Stimulated activated memory B cell treated with anti-CD40 and anti-IgM and Interleukin-4, amounts not matched to agents 10 μg/mL and 1 μg/mL and 100 μg/mL, for 72 hours (primary cell): Measurements from ENCODE around the gene GHR.
"Not testable (repeated sequence)": the region's sequence is repeated elsewhere in the genome, so short reads cannot be mapped to it uniquely, and the experiment has no call there.

Experiments
- ATAC-seq: fragments of 150-1000 bp; cut with Tn5 transposase; 2 replicates; pipeline ENCODE4 v1.10.0; 2021
- H3K27ac Mint-ChIP-seq: one replicate; pipeline ENCODE4 v1.8.0; 2022; ENCODE audit warnings: mild to moderate bottlenecking, mixed read lengths
- H3K27me3 Mint-ChIP-seq: one replicate; pipeline ENCODE4 v1.8.0; 2022; ENCODE audit warnings: mixed read lengths
- H3K36me3 Mint-ChIP-seq: one replicate; pipeline ENCODE4 v1.8.0; 2022; ENCODE audit warnings: mixed read lengths
- H3K4me1 Mint-ChIP-seq: one replicate; pipeline ENCODE4 v1.8.0; 2022; ENCODE audit warnings: mixed read lengths
- H3K4me3 Mint-ChIP-seq: one replicate; pipeline ENCODE4 v1.8.0; 2022; ENCODE audit warnings: mild to moderate bottlenecking, moderate library complexity, mixed read lengths
- H3K9me3 Mint-ChIP-seq: one replicate; pipeline ENCODE4 v1.8.0; 2022; ENCODE audit warnings: mixed read lengths

GHR gene

DNA sequence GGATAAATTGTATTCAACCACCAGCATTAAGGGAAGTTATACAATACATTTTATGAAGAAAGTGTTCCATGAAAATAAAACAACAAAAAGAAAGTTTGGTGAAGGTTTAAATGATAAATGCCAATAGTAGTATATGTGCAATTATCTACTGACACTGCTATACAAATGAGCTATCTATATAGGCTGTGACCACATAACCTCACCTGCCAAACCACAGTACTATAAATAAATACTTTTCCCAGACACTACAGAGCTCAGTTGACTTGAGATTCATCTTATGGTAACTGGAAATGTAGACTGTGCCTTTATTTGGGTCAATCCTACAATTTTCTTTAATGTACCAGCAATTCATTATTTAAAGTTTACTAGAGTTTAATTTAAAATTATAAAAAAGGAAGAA lies 252.4 kb downstream of the GHR start:
- no peaks in the 10 kb centered on the region for H3K27me3 Mint-ChIP-seq
- H3K4me3 Mint-ChIP-seq, result no peak overlapping the region
- peaks cover 4% of the 10 kb centered on the region for H3K9me3 Mint-ChIP-seq
- H3K27ac Mint-ChIP-seq, result no peak overlapping the region
- no peak for ATAC-seq
- no peaks in the 10 kb centered on the region for H3K4me1 Mint-ChIP-seq
- no peaks in the 10 kb centered on the region for H3K36me3 Mint-ChIP-seq

DNA sequence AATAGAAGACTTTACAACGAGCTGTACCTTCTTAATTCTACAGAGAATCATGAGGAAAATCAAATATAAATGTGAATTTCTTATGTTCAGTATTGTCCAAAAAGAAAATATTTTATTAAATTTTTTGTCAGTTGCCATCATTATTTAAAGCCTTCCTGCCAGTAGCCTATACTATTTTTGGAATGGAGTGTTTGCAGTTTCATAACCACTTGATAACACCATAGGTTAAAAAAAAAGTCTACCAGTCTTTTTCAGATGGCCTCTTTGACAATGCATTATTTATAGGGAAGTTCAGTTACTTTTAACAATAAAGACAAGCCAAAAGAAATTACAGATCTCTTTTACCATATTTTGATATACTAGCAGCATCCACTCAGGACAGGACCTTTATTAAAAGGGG lies 253.1 kb downstream of the GHR start:
- Mint-ChIP-seq H3K9me3 (peaks cover 4% of the 10 kb centered on the region), H3K27ac (no peak overlapping the region), H3K36me3 (no peaks in the 10 kb centered on the region), H3K4me1 (no peaks in the 10 kb centered on the region), H3K27me3 (no peaks in the 10 kb centered on the region), H3K4me3 (no peak overlapping the region)
- ATAC-seq, result no peak

DNA sequence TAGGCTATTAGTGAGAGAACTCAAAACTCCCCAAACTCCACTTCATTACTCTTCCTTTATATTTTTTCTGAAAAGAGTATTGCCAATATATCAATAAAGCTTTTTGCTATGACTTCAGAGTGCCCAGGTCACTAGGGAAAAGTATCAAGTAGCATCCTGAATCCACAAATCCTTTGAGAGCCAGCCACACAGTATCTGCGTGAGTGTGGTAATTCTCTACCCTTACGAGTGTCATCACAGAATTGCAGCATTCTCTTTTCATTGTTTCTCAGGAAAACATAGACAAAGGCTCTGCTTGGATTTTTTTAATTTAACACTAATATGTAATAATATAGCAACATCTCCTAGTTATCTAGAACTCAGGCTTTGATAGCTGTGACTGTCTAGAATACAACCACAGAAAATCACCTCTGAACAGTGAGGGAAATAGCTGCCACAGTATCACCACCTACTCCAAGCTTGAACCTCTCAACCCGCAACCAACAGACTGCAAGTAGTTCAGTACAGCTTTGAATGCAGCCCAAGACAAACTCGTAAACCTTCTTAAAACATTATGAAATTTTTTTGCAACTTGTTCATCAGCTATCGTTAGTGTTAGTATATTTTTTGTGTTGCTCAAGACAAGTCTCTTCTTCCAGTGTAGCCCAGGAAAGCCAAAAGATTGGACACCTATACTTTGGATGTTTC lies 254.1 kb downstream of the GHR start:
- Mint-ChIP-seq H3K9me3 (peaks cover 4% of the 10 kb centered on the region), H3K4me1 (no peaks in the 10 kb centered on the region), H3K4me3 (no peak overlapping the region), H3K36me3 (no peaks in the 10 kb centered on the region), H3K27me3 (no peaks in the 10 kb centered on the region), H3K27ac (no peak overlapping the region)
- no peak for ATAC-seq

DNA sequence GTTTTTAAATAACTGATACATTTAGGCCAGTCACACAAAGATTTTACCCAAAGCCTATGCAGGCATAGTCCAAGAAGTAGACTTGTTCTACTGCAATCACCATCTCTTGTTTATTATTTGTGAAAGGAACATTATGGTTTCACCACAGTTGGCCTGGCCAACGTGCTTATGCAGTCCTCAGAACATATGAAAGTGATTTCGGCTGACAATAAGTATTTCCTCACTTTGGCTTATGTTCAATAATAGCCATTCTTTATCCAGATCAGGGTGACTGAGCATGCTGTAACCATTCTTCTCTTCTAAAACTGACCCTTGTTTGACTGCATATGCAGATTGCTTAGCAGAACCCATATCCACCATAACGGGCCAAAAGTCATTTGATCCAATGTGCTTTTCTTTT lies 256.8 kb downstream of the GHR start:
- no peaks in the 10 kb centered on the region for H3K4me1 Mint-ChIP-seq
- no peaks in the 10 kb centered on the region for H3K27me3 Mint-ChIP-seq
- no peaks in the 10 kb centered on the region for H3K36me3 Mint-ChIP-seq
- no peak overlapping the region for H3K27ac Mint-ChIP-seq
- ATAC-seq, result no peak
- no peaks in the 10 kb centered on the region for H3K9me3 Mint-ChIP-seq
- no peak overlapping the region for H3K4me3 Mint-ChIP-seq

DNA sequence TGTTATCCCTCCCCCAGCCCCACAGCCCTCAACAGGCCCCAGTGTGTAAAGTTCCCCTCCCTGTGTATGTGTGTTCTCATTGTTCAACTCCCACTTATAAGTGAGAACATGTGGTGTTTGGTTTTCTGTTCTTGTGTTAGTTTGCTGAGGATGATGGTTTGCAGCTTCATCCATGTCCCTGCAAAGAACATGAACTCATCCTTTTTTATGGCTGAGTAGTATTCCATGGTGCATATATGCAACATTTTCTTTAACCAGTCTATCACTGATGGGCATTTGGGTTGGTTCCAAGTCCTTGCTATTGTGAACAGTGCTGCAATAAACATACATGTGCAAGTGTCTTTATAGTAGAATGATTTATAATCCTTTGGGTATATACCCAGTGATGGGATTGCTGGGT lies 261.8 kb downstream of the GHR start:
- H3K36me3 Mint-ChIP-seq, H3K4me1 Mint-ChIP-seq, H3K27me3 Mint-ChIP-seq, H3K9me3 Mint-ChIP-seq, H3K4me3 Mint-ChIP-seq, H3K27ac Mint-ChIP-seq, ATAC-seq: not testable (repeated sequence)

GRCh38 chr5:42689391-42689790 lies 266.2 kb downstream of the GHR start:
- Mint-ChIP-seq H3K4me3 (no peak overlapping the region), H3K4me1 (no peaks in the 10 kb centered on the region), H3K27ac (no peak overlapping the region), H3K36me3 (no peaks in the 10 kb centered on the region), H3K9me3 (peaks cover 3% of the 10 kb centered on the region), H3K27me3 (no peaks in the 10 kb centered on the region)
- ATAC-seq, result peak; percentile 38

- no peaks in the 10 kb centered on the region for H3K27me3 Mint-ChIP-seq
- H3K4me3 Mint-ChIP-seq, result no peak overlapping the region
- H3K4me1 Mint-ChIP-seq, result no peaks in the 10 kb centered on the region
- H3K9me3 Mint-ChIP-seq, result peaks cover 3% of the 10 kb centered on the region
- ATAC-seq, result no peak
- no peak overlapping the region for H3K27ac Mint-ChIP-seq
- no peaks in the 10 kb centered on the region for H3K36me3 Mint-ChIP-seq
Measured at GRCh38 chr5:42691413-42691937, 268.2 kb downstream of the GHR start.

- H3K4me3 Mint-ChIP-seq, result no peak overlapping the region
- no peak overlapping the region for H3K27ac Mint-ChIP-seq
- H3K27me3 Mint-ChIP-seq, result peaks cover 10% of the 10 kb centered on the region
- no peak for ATAC-seq
- H3K9me3 Mint-ChIP-seq, result peaks cover 11% of the 10 kb centered on the region
- no peaks in the 10 kb centered on the region for H3K4me1 Mint-ChIP-seq
- H3K36me3 Mint-ChIP-seq, result no peaks in the 10 kb centered on the region
Measured at GRCh38 chr5:42701351-42702059, 278.3 kb downstream of the GHR start.

DNA sequence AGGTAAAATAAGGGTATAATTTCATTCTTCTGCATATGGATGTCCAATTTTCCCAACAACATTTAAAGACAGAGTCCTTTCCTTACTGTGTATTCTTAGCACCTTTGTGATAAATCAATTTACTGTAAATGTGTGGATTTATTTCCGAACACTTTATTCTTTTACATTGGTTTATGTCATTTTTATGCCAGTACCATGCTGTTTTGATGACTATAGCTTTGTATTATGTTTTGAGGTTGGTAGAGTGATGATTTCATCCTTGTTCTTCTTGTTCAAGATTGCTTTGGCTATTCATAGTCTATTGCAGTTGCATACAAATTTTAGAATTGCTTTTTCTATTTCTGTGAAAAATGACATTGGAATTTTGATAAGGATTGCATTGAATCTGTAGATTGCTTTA lies 280.0 kb downstream of the GHR start:
- H3K4me1 Mint-ChIP-seq, result no peaks in the 10 kb centered on the region
- peaks cover 11% of the 10 kb centered on the region for H3K9me3 Mint-ChIP-seq
- H3K27me3 Mint-ChIP-seq, result no peaks in the 10 kb centered on the region
- no peak overlapping the region for H3K27ac Mint-ChIP-seq
- no peak overlapping the region for H3K4me3 Mint-ChIP-seq
- ATAC-seq, result no peak
- no peaks in the 10 kb centered on the region for H3K36me3 Mint-ChIP-seq

GRCh38 chr5:42715785-42716184 lies 292.5 kb downstream of the GHR start:
- no peak overlapping the region for H3K27ac Mint-ChIP-seq
- no peaks in the 10 kb centered on the region for H3K36me3 Mint-ChIP-seq
- ATAC-seq, result no peak
- no peaks in the 10 kb centered on the region for H3K9me3 Mint-ChIP-seq
- H3K4me1 Mint-ChIP-seq, result no peaks in the 10 kb centered on the region
- peaks cover 24% of the 10 kb centered on the region for H3K27me3 Mint-ChIP-seq
- no peak overlapping the region for H3K4me3 Mint-ChIP-seq

GRCh38 chr5:42718591-42718990 lies 295.4 kb downstream of the GHR start:
- peak; percentile 83 for ATAC-seq
- peaks cover 4% of the 10 kb centered on the region for H3K27me3 Mint-ChIP-seq
- no peaks in the 10 kb centered on the region for H3K9me3 Mint-ChIP-seq
- H3K4me3 Mint-ChIP-seq, result no peak overlapping the region
- H3K4me1 Mint-ChIP-seq, result no peaks in the 10 kb centered on the region
- H3K27ac Mint-ChIP-seq, result no peak overlapping the region
- H3K36me3 Mint-ChIP-seq, result no peaks in the 10 kb centered on the region

DNA sequence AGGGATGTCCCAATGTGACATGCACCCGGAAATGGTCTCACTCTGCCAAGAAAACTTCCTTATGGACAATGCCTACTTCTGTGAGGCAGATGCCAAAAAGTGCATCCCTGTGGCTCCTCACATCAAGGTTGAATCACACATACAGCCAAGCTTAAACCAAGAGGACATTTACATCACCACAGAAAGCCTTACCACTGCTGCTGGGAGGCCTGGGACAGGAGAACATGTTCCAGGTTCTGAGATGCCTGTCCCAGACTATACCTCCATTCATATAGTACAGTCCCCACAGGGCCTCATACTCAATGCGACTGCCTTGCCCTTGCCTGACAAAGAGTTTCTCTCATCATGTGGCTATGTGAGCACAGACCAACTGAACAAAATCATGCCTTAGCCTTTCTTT lies 295.8 kb downstream of the GHR start:
- H3K4me3 Mint-ChIP-seq, result no peak overlapping the region
- H3K36me3 Mint-ChIP-seq, result no peaks in the 10 kb centered on the region
- H3K27me3 Mint-ChIP-seq, result no peaks in the 10 kb centered on the region
- H3K4me1 Mint-ChIP-seq, result no peaks in the 10 kb centered on the region
- H3K9me3 Mint-ChIP-seq, result no peaks in the 10 kb centered on the region
- H3K27ac Mint-ChIP-seq, result no peak overlapping the region
- no peak for ATAC-seq

- ATAC-seq, result no peak
- Mint-ChIP-seq H3K27ac (no peak overlapping the region), H3K27me3 (no peaks in the 10 kb centered on the region), H3K9me3 (no peaks in the 10 kb centered on the region), H3K4me3 (no peak overlapping the region), H3K4me1 (no peaks in the 10 kb centered on the region), H3K36me3 (no peaks in the 10 kb centered on the region)
Measured at GRCh38 chr5:42720251-42720650, 297.0 kb downstream of the GHR start.

- peaks cover 12% of the 10 kb centered on the region for H3K27me3 Mint-ChIP-seq
- no peak for ATAC-seq
- no peaks in the 10 kb centered on the region for H3K36me3 Mint-ChIP-seq
- no peak overlapping the region for H3K27ac Mint-ChIP-seq
- no peaks in the 10 kb centered on the region for H3K9me3 Mint-ChIP-seq
- H3K4me3 Mint-ChIP-seq, result no peak overlapping the region
- no peaks in the 10 kb centered on the region for H3K4me1 Mint-ChIP-seq
Measured at GRCh38 chr5:42721484-42721883, 298.2 kb downstream of the GHR start.

- not testable (repeated sequence) for ATAC-seq, H3K27me3 Mint-ChIP-seq, H3K4me1 Mint-ChIP-seq, H3K27ac Mint-ChIP-seq, H3K4me3 Mint-ChIP-seq, H3K36me3 Mint-ChIP-seq, H3K9me3 Mint-ChIP-seq
Measured at GRCh38 chr5:42734531-42735058, 311.4 kb downstream of the GHR start.

- no peak for ATAC-seq
- Mint-ChIP-seq H3K27me3 (no peaks in the 10 kb centered on the region), H3K27ac (no peak overlapping the region), H3K36me3 (no peaks in the 10 kb centered on the region), H3K4me1 (no peaks in the 10 kb centered on the region), H3K9me3 (no peaks in the 10 kb centered on the region), H3K4me3 (no peak overlapping the region)
Measured at GRCh38 chr5:42740920-42741319, 317.7 kb downstream of the GHR start.
